GM20000 (cell line): Measurements from ENCODE around the gene KATNB1.
"Not testable (repeated sequence)": the region's sequence is repeated elsewhere in the genome, so short reads cannot be mapped to it uniquely, and the experiment has no call there.

ENCODE experiments used
- DNase-seq: peaks from one replicate; pipeline ENCODE4 v3.0.0; 2012; ENCODE audit warnings: low spot score
- TF ChIP-seq, protein P1 (sequence below): IDR thresholded peaks from 2 replicates; pipeline ENCODE4 v1.5.1; 2012; ENCODE audit warnings: mild to moderate bottlenecking, control low read depth; ENCODE audit errors: extremely low read depth, missing control alignments

The KATNB1 gene

DNA sequence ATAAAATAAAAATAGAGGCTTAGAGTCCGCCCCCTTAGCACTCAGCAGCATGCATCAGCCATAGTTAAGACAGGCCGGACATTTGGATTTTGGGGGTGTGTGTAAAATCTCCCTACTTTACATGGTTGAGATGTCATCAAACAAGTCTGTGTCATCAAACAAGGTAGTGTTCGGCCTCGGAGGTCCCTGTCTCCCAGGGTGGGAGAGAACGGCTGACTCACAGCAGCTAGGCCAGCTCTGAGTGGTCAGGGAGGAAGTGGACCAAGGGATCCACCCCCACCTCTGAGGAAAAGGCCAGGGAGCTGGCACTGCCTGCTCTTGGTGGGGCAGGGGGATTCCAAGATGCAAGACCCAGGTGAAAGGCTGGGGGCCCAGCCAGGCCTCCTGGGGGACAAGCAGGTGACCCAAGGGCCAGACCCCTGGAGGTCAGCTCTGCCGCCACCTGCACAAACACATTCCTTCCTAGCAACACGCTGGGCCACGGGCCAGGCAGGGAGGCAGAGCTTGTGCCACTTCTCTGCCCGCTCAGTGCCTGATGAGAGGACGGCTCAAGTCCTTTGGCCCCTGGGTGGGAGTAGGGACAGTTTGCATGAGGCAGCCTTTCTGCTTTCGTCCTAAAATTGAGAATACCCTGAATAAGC lies 38.2 kb downstream of the KATNB1 start:
- TF ChIP-seq, protein P1, sequence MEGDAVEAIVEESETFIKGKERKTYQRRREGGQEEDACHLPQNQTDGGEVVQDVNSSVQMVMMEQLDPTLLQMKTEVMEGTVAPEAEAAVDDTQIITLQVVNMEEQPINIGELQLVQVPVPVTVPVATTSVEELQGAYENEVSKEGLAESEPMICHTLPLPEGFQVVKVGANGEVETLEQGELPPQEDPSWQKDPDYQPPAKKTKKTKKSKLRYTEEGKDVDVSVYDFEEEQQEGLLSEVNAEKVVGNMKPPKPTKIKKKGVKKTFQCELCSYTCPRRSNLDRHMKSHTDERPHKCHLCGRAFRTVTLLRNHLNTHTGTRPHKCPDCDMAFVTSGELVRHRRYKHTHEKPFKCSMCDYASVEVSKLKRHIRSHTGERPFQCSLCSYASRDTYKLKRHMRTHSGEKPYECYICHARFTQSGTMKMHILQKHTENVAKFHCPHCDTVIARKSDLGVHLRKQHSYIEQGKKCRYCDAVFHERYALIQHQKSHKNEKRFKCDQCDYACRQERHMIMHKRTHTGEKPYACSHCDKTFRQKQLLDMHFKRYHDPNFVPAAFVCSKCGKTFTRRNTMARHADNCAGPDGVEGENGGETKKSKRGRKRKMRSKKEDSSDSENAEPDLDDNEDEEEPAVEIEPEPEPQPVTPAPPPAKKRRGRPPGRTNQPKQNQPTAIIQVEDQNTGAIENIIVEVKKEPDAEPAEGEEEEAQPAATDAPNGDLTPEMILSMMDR = no peak
- no peak for DNase-seq

- DNase-seq = no peak
- TF ChIP-seq, protein P1 = no peak
Observed at GRCh38 chr16:57774705-57775285, 39.2 kb downstream of the KATNB1 start.

- DNase-seq = no peak
- TF ChIP-seq, protein P1 = no peak
Observed at GRCh38 chr16:57775661-57776469, 40.3 kb downstream of the KATNB1 start.

DNA sequence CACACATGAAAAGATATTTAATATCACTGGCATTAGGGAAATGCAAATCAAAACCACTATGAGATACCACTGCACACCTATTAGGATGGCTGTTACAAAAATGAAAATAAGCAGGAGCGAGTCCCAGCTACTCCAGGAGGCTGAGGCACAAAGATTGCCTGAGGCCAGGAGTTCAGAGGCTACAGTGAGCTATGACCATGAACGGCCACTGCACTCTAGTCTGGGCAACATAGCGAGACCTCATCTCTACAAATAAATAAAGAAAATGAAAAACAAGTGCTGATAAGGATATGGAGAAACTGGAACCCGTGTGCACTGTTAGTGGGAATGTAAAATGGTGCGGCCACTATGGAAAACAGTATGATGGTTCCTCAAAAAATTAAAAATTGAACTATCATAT lies 43.1 kb downstream of the KATNB1 start:
- no peak for DNase-seq
- TF ChIP-seq, protein P1 = no peak

GRCh38 chr16:57779836-57780235 lies 44.3 kb downstream of the KATNB1 start:
- DNase-seq = not testable (repeated sequence)

GRCh38 chr16:57781349-57781740 lies 45.8 kb downstream of the KATNB1 start:
- DNase-seq = no peak

DNA sequence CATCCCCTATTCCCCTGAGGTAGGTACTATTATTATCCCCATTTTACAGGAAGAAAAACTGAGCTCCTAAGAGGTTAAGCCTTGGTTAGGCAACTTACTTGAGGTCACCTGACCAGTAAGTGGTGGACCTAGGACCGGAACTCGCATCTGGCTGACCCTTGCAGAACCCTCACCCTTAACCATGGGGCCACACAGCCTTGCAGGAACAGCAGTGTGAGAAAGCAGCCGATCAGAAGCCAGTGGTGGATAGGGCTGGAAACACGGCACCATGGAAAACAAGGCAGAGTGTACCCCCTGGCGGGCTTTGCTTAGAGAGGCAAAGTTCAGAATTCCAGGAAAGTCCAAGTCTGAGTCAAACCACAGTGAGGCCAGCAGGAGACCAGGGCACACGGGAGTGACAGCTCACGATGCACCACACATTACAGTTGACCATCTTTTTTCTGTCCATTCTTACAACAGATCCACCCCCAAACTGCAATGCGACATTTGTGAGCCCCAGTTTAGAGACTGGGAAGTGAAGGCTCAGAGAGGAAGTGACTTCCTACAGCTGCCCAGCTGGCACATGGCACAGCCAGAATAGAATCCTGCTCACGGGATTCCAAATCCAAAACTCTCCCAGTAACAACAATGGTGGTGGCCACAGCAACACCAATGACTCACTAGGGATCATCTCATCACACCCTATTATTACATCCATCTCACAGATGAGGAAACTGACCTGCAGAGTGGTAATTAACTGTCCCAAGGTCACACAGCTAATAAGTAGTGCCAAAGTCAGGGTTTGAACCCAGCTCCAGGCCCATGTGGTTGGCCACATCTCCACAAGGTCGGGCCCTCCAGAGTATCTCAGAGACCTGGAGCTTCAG lies 46.4 kb downstream of the KATNB1 start:
- no peak for DNase-seq
- TF ChIP-seq, protein P1 = no peak

More at GRCh38 chr16:57781349-57781740, 45.8 kb downstream of the KATNB1 start:
- TF ChIP-seq, protein P1 = no peak

DNA sequence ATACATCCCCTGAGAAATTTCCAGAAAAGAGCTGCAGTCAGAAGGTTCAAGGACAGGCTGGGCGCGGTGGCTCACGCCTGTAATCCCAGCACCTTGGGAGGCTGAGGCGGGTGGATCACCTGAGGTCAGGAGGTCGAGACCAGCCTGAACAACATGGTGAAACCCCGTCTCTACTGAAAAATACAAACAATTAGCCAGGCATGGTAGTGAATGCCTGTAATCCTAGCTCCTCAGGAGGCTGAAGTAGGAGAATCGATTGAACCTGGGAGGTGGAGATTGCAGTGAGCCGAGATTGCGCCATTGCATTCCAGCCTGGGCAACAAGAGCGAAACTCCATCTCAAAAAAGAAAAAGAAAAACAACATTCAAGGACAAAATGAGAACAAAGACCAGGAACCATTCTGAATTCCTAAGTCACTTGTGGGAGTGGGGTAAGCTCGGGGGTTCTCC lies 47.1 kb downstream of the KATNB1 start:
- DNase-seq = not testable (repeated sequence)
